Hepatocyte (in vitro differentiated cells): ENCODE measurements around the gene MZT2B. TPM values are rescaled to one million over a fixed set of nuclear protein-coding genes. Genes with fewer than 3 reads are reported as not detected.
"Not testable (repeated sequence)": the region's sequence is repeated elsewhere in the genome, so short reads cannot be mapped to it uniquely, and the experiment has no call there.

Source experiments
- DNase-seq: peaks from one replicate; pipeline ENCODE4 v3.0.0-alpha.2; 2016; ENCODE audit warnings: low spot score
- H2AFZ ChIP-seq: fragments of 200-600 bp; sonication (generic); 2 replicates; pipeline ENCODE4 v1.6.0; 2016; ENCODE audit warnings: antibody characterized with exemption, mild to moderate bottlenecking
- H3K27ac ChIP-seq: fragments of 200-600 bp; sonication (generic); 2 replicates; pipeline ENCODE4 v1.5.1; 2016; ENCODE audit warnings: mild to moderate bottlenecking
- H3K27me3 ChIP-seq: fragments of 200-600 bp; sonication (generic); 2 replicates; pipeline ENCODE4 v1.6.1; 2016
- H3K36me3 ChIP-seq: fragments of 200-600 bp; sonication (generic); replicated peaks from 2 replicates; pipeline ENCODE4 v1.5.1; 2016; ENCODE audit warnings: low read depth; ENCODE audit not compliant: insufficient read depth
- H3K4me1 ChIP-seq: fragments of 200-600 bp; sonication (generic); 2 replicates; pipeline ENCODE4 v1.5.1; 2016; ENCODE audit warnings: mild to moderate bottlenecking, moderate library complexity; ENCODE audit not compliant: insufficient read depth
- H3K4me2 ChIP-seq: fragments of 200-600 bp; sonication (generic); 2 replicates; pipeline ENCODE4 v1.6.0; 2016
- H3K4me3 ChIP-seq: fragments of 200-600 bp; sonication (generic); 2 replicates; pipeline ENCODE4 v1.5.1; 2016; ENCODE audit warnings: mild to moderate bottlenecking
- H3K79me2 ChIP-seq: fragments of 200-600 bp; sonication (generic); 2 replicates; pipeline ENCODE4 v1.6.0; 2017; ENCODE audit warnings: mild to moderate bottlenecking
- H3K9me2 ChIP-seq: fragments of 200-600 bp; sonication (generic); replicated peaks from 2 replicates; pipeline ENCODE4 v1.6.0; 2017; ENCODE audit warnings: mild to moderate bottlenecking; ENCODE audit not compliant: insufficient read depth
- H3K9me3 ChIP-seq: fragments of 200-600 bp; sonication (generic); 2 replicates; pipeline ENCODE4 v1.5.1; 2016; ENCODE audit warnings: low read depth, mild to moderate bottlenecking
- H4K20me1 ChIP-seq: fragments of 200-600 bp; sonication (generic); 2 replicates; pipeline ENCODE4 v1.6.0; 2016; ENCODE audit warnings: mild to moderate bottlenecking; ENCODE audit not compliant: insufficient read depth, poor library complexity, severe bottlenecking
- CTCF ChIP-seq: fragments of 200-600 bp; sonication (generic); IDR thresholded peaks from 2 replicates; pipeline ENCODE4 v1.5.1; 2016; ENCODE audit warnings: antibody characterized with exemption, mild to moderate bottlenecking; ENCODE audit not compliant: poor library complexity
- EZH2 ChIP-seq: fragments of 200-600 bp; sonication (generic); IDR thresholded peaks from 2 replicates; pipeline ENCODE4 v1.6.1; 2016; ENCODE audit warnings: antibody characterized with exemption, mild to moderate bottlenecking, borderline replicate concordance
- EZH2phosphoT487 ChIP-seq: fragments of 200-600 bp; sonication (generic); IDR thresholded peaks from one replicate; pipeline ENCODE4 v1.6.1; 2018; ENCODE audit warnings: antibody characterized with exemption, mild to moderate bottlenecking, low read depth, moderate library complexity; ENCODE audit not compliant: unreplicated experiment, severe bottlenecking
- whole genome bisulfite sequencing: methylation state at CpG from one replicate; pipeline ENCODE4 v1.1.6; 2016; ENCODE audit warnings: low lambda C conversion rate; ENCODE audit errors: missing lambda C conversion rate; 5-methylcytosine and 5-hydroxymethylcytosine counted together
- polyA plus RNA-seq: library from polyadenylated mRNA; unstranded; fragments of >200 nt; fragmentation: Nextera tagmentation; extraction: Ambion mirVana; gene quantifications from 2 replicates; pipeline ENCODE4 v1.2.1, GENCODE V29; 2016
- total RNA-seq: library from RNA; depleted of rRNA; stranded (reverse); fragments of >200 nt; gene quantifications from 2 replicates; pipeline ENCODE4 v1.2.3, GENCODE V29; 2014

Gene MZT2B
- total and polyA plus RNA-seq, 2 experiments from 2014 or later = 103 to 424 TPM

- no peak overlapping the region for H2AFZ ChIP-seq
- no peaks in the 10 kb centered on the region for H3K27me3 ChIP-seq
- no peaks in the 10 kb centered on the region for H3K9me2 ChIP-seq
- TF ChIP-seq CTCF = no peak
- TF ChIP-seq EZH2 = no peak
- no peak for TF ChIP-seq EZH2phosphoT487
- no peaks in the 10 kb centered on the region for H3K4me1 ChIP-seq
- no peak overlapping the region for H3K4me2 ChIP-seq
- DNase-seq = no peak
- H3K36me3 ChIP-seq = no peaks in the 10 kb centered on the region
- H4K20me1 ChIP-seq = no peaks in the 10 kb centered on the region
- H3K27ac ChIP-seq = no peak overlapping the region
- H3K9me3 ChIP-seq = no peaks in the 10 kb centered on the region
- H3K4me3 ChIP-seq = no peak overlapping the region
- H3K79me2 ChIP-seq = no peaks in the 10 kb centered on the region
- 93% methylated on average over 7 of the region's 7 CpGs for WGBS
Measured at GRCh38 chr2:130169896-130170295, 12.2 kb upstream of the MZT2B start.

- H3K4me2 ChIP-seq, H3K27ac ChIP-seq, H3K4me1 ChIP-seq, H2AFZ ChIP-seq, H3K9me3 ChIP-seq, H4K20me1 ChIP-seq, H3K36me3 ChIP-seq, H3K9me2 ChIP-seq, H3K27me3 ChIP-seq, DNase-seq, H3K4me3 ChIP-seq: not testable (repeated sequence)
- WGBS = 89% methylated on average over 5 of the region's 5 CpGs
- H3K79me2 ChIP-seq = peaks cover 35% of the 10 kb centered on the region
Measured at GRCh38 chr2:130174866-130175265, 7.2 kb upstream of the MZT2B start.

GRCh38 chr2:130180404-130181324 is 1.4 kb upstream of the MZT2B start:
- Histone ChIP-seq H3K27ac (peak overlapping the region; percentile 89), H3K4me2 (peak overlapping the region; percentile 92), H3K4me3 (peak overlapping the region; percentile 87), H2AFZ (peak overlapping the region; percentile 78), H3K4me1 (peaks cover 23% of the 10 kb centered on the region), H3K79me2 (peaks cover 75% of the 10 kb centered on the region)
- not testable (repeated sequence) for H3K36me3 ChIP-seq, H4K20me1 ChIP-seq, H3K9me2 ChIP-seq, DNase-seq, H3K27me3 ChIP-seq, H3K9me3 ChIP-seq
- 25% methylated on average over 38 of the region's 38 CpGs for WGBS

GRCh38 chr2:130181325-130181879 is 660 bp upstream of the MZT2B start, which contains the start of gene SMPD4:
TSS of gene SMPD4 (minus strand) at chr2:130181602. CDS start at chr2:130176592, 5,010 bp downstream.
- H3K9me3 ChIP-seq = no peaks in the 10 kb centered on the region
- no peaks in the 10 kb centered on the region for H4K20me1 ChIP-seq
- no peaks in the 10 kb centered on the region for H3K9me2 ChIP-seq
- WGBS = under 1% methylated on average over 49 of the region's 55 CpGs
- TF ChIP-seq EZH2 (no peak), EZH2phosphoT487 (no peak), CTCF (no peak)
- H3K4me2 ChIP-seq = peak within 1 kb of the TSS; percentile 92
- H3K27ac ChIP-seq = peak within 1 kb of the TSS; percentile 89
- no peaks in the 10 kb centered on the region for H3K27me3 ChIP-seq
- H3K36me3 ChIP-seq = no peaks in the 10 kb centered on the region
- H3K4me1 ChIP-seq = peaks cover 23% of the 10 kb centered on the region
- H3K79me2 ChIP-seq = peaks cover 75% of the 10 kb centered on the region
- DNase-seq = peak; percentile 98
- H3K4me3 ChIP-seq = peak within 1 kb of the TSS; percentile 96
- H2AFZ ChIP-seq = peak within 1 kb of the TSS; percentile 78

GRCh38 chr2:130182826-130183511 is 907 bp downstream of the MZT2B start:
- peak overlapping the region; percentile 49 for H3K4me3 ChIP-seq
- peaks cover 59% of the 10 kb centered on the region for H3K79me2 ChIP-seq
- not testable (repeated sequence) for H3K27me3 ChIP-seq, H3K36me3 ChIP-seq, DNase-seq, H3K9me3 ChIP-seq, H4K20me1 ChIP-seq, H3K9me2 ChIP-seq
- H2AFZ ChIP-seq = peak overlapping the region; percentile 20
- 41% methylated on average over 14 of the region's 23 CpGs for WGBS
- H3K4me1 ChIP-seq = peaks cover 23% of the 10 kb centered on the region
- H3K27ac ChIP-seq = peak overlapping the region; percentile 75
- H3K4me2 ChIP-seq = peak overlapping the region; percentile 78
